ENCODE measurements around the gene OR4D1. TPM values are rescaled to one million over a fixed set of nuclear protein-coding genes. Genes with fewer than 3 reads are reported as not detected.

Gene OR4D1
- total RNA-seq, 4 donors from 2014 or later = not detected

DNA sequence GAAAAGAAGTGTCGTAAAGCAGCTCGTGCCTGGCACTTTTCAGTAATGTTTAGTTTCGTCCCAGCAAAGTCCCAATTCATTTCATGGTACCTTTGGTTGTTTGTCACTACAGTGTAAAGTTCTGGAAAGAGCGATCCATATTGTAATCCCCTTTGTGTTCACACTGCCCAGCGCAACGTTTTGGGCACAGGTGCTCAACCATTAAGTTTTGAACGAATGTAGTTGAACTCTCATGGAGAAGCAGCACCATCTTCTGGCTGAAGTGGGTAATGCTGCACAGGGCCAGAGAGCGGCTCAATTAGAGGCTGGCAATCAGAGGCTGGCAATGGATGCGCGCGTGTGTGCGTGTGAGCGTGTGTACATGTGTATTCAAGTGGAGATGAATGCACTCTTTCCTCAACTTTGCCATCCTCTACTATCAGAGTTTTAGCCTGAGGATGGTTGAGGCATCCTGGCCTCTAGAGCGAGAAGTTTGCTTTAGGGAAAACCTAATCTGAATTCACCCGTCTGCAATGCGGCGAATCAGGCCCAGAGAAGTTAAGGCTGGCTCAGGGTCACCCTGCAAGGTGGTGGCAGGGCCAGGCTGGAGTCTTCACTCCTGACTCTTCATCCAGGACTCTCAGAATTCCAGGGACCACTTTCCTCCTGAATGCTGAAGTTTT, 35.1 kb upstream of the OR4D1 start:
- no peak for TF ChIP-seq CTCF (IDR thresholded peaks at IDR 0.05; ENCODE audit: low read depth)

DNA sequence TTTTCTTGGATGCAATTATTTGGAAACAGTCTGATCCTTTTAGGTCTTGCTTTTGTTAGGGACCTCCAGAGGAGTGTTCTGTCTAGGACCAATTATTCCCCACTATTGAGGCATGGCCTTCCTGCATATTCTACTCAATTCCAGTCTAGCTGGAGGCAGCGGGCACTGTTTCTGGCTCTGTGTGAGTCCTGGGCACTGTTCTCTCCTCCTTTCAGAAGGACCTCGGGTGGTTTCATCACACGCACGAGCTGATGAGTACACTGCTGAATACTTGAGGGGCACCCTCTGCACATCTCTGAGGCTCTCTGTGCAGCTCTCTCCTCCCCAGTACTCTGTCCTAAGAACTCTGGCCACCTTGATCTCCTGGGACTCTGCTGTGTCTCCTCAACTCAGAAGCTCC, 34.2 kb upstream of the OR4D1 start:
- no peak for TF ChIP-seq CTCF (IDR thresholded peaks at IDR 0.05; ENCODE audit: low read depth)

- TF ChIP-seq CTCF (IDR thresholded peaks at IDR 0.05; ENCODE audit: low read depth) = no peak
These were observed 30.8 kb upstream of the OR4D1 start for GRCh38 chr17:58117382-58117781.

DNA sequence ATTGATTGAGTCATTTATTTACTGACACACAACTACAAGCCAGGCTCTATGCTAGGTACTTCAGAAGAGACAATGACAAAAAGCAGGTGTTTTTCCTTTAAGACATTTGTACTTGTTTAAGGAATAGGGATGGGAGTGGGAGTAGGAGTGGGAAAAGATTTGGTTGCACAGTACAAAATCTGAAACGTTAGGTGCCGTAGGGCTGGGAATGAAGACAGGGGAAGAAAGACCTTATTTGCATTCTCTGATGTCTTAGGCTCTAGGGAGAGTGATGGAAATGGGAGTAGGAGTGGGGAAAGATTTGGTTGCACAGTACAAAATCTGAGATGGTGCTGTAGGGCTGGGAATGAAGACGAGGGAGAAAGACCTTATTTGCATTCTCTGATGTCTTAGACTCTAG, 28.7 kb upstream of the OR4D1 start:
- TF ChIP-seq CTCF (IDR thresholded peaks at IDR 0.05; ENCODE audit: low read depth) = no peak

GRCh38 chr17:58120195-58120822, 27.9 kb upstream of the OR4D1 start:
- no peak for TF ChIP-seq CTCF (IDR thresholded peaks at IDR 0.05; ENCODE audit: low read depth)

- TF ChIP-seq CTCF (IDR thresholded peaks at IDR 0.05; ENCODE audit: low read depth) = no peak
These were observed 26.3 kb upstream of the OR4D1 start for GRCh38 chr17:58121925-58122324.

GRCh38 chr17:58127846-58128245, 20.3 kb upstream of the OR4D1 start:
- no peak for TF ChIP-seq CTCF (IDR thresholded peaks at IDR 0.05; ENCODE audit: low read depth)

Measured in subcutaneous adipose tissue (tissue), 4 donors.